Naive thymus-derived CD8-positive, alpha-beta T cell (primary cell): ENCODE results near the gene TRIM41. TPM values are rescaled to one million over a fixed set of nuclear protein-coding genes. Genes with fewer than 3 reads are reported as not detected.

ENCODE experiments used
- ATAC-seq, 2 donors: fragments of 150-1000 bp; cut with Tn5 transposase in 1 of 2; sonication (Bioruptor Pico), chemical (Tn5 transposase) in 1 of 2; 1 replicate in 1 of 2; 2 replicates in 1 of 2; pipeline ENCODE4 v1.10.0; 2021; ENCODE audit warnings: mild to moderate bottlenecking in 2 of 2, moderate library complexity in 2 of 2
- POLR2A ChIA-PET: fragments of 350-600 bp; sonication (Branson Sonifier 250); formaldehyde crosslinking; loops from one replicate; lab custom pipeline; 2021; ENCODE audit warnings: antibody characterized with exemption; lab: Charles Lee
- DNase-seq, 10 donors: peaks; one replicate each; pipeline versions ENCODE4 v3.0.0 to v3.0.0-alpha.2; 2020 to 2022
- H3K27ac Mint-ChIP-seq, 10 donors: one replicate each; pipeline ENCODE4 v1.8.0; 2020 to 2022; ENCODE audit warnings: mild to moderate bottlenecking in 10 of 10, mixed read lengths in 10 of 10, moderate library complexity in 4 of 10, inconsistent platforms in 1 of 10
- H3K27me3 Mint-ChIP-seq, 5 donors: one replicate each; pipeline ENCODE4 v1.8.0; 2021 to 2022; ENCODE audit warnings: mixed read lengths in 5 of 5
- H3K36me3 Mint-ChIP-seq, 3 donors: one replicate each; pipeline ENCODE4 v1.8.0; 2020 to 2022; ENCODE audit warnings: mixed read lengths in 3 of 3, mild to moderate bottlenecking in 2 of 3, inconsistent platforms in 1 of 3
- H3K4me1 Mint-ChIP-seq, 4 donors: one replicate each; pipeline ENCODE4 v1.8.0; 2021 to 2022; ENCODE audit warnings: mixed read lengths in 4 of 4
- H3K4me3 Mint-ChIP-seq, 10 donors: one replicate each; pipeline ENCODE4 v1.8.0; 2020 to 2022; ENCODE audit warnings: mild to moderate bottlenecking in 10 of 10, mixed read lengths in 10 of 10, moderate library complexity in 6 of 10, inconsistent platforms in 1 of 10
- H3K9me3 Mint-ChIP-seq, 9 donors: one replicate each; pipeline ENCODE4 v1.8.0; 2020 to 2022; ENCODE audit warnings: mixed read lengths in 9 of 9, mild to moderate bottlenecking in 3 of 9, inconsistent platforms in 1 of 9, moderate library complexity in 1 of 9
- polyA plus RNA-seq, 3 donors: library from polyadenylated mRNA; unstranded; fragments of 300-500 nt; fragmentation: Illumina TruSeq; gene quantifications; one replicate each; pipeline ENCODE4 v1.2.3, GENCODE V29; 2021
- total RNA-seq, 8 experiments: library from RNA in 2 of 8; stranded (reverse) in 2 of 8; gene quantifications; one replicate each; pipeline ENCODE4 v1.2.3 and lab custom pipeline; 2021 to 2026

Gene TRIM41
- total and polyA plus RNA-seq, 5 experiments from 2014 or later = 1.1 to 40.7 (median 2.6) TPM

DNA sequence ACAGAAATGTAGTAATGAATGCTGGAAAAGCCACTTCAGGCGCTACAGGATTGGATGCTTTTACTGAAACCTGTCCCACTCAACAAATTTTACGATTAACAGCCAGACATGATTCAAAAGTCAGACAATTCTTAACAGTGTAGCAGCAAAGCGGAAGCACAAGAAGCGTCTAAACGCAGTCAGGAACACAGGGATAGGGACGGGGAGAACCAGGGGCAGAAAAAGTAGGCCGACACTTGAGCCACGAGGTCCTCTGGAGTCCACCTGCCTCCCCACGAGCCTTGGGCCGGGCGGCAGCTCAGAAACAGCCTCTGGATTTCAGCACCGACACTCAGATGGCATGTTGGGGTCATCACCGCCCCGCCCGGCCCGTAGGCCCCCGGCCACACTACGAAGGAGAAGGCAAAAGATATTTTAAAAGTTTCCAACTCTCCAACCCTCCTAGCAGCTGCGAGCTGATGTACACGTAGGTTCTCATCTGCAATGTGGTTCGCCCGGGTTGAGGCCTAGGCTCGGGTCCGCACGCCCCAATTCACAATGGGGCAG is 20.0 kb downstream of the TRIM41 start:
- peak; percentile 21 for ATAC-seq
- peak overlapping the region; percentile 96 to 100 (median 99) for H3K4me3 Mint-ChIP-seq
- no peaks in the 10 kb centered on the region for H3K9me3 Mint-ChIP-seq
- peak overlapping the region; percentile 94 to 99 (median 98) for H3K27ac Mint-ChIP-seq
- H3K27me3 Mint-ChIP-seq = no peaks in the 10 kb centered on the region
- H3K4me1 Mint-ChIP-seq = peaks cover 34 to 77% (median 74%) of the 10 kb centered on the region in 4 donors
- POLR2A ChIA-PET = interaction anchor here (1.2 to 15.4 kb wide), 7 partner anchors 9 to 381 kb away, joined by 3 to 284 read pairs (median 20); partner anchors contain the start of genes TRIM41 and TRIM52
- DNase-seq = peak in 3 of 10 donors; percentile 33 to 44 (median 40)
- peaks cover 10 to 53% (median 14%) of the 10 kb centered on the region in 3 donors for H3K36me3 Mint-ChIP-seq

- peak within 1 kb of the TSS; percentile 96 to 100 (median 99) for H3K4me3 Mint-ChIP-seq
- peaks cover 35 to 78% (median 74%) of the 10 kb centered on the region in 4 donors for H3K4me1 Mint-ChIP-seq
- H3K9me3 Mint-ChIP-seq = no peaks in the 10 kb centered on the region
- H3K27me3 Mint-ChIP-seq = no peaks in the 10 kb centered on the region
- peak within 1 kb of the TSS; percentile 94 to 99 (median 98) for H3K27ac Mint-ChIP-seq
- ATAC-seq = peak; percentile 76 to 79
- H3K36me3 Mint-ChIP-seq = peaks cover 9 to 46% (median 10%) of the 10 kb centered on the region in 3 donors
- POLR2A ChIA-PET = interaction anchor here (0.7 to 15.4 kb wide), 10 partner anchors 9 to 438 kb away, joined by 3 to 284 read pairs (median 10); partner anchors contain the start of genes TRIM41 and TRIM52
- DNase-seq = peak; percentile 76 to 96 (median 89)
Observed at GRCh38 chr5:181243564-181244343, 20.7 kb downstream of the TRIM41 start, which contains the start of gene RACK1. Gene RACK1, minus strand, starts transcription at chr5:181243906. Its CDS starts 106 bp downstream, at chr5:181243800.

GRCh38 chr5:181245427-181246275 is 22.6 kb downstream of the TRIM41 start:
- DNase-seq = no peak
- Mint-ChIP-seq H3K9me3 (no peaks in the 10 kb centered on the region), H3K27me3 (no peaks in the 10 kb centered on the region), H3K4me3 (peak overlapping the region; percentile 88 to 99 (median 94)), H3K36me3 (peaks cover 3 to 30% (median 6%) of the 10 kb centered on the region in 3 donors), H3K4me1 (peaks cover 40 to 90% (median 82%) of the 10 kb centered on the region in 4 donors), H3K27ac (peak overlapping the region; percentile 94 to 99 (median 96))
- POLR2A ChIA-PET = interaction anchor here (1.3 to 15.4 kb wide), 6 partner anchors 13 to 62 kb away, joined by 4 to 284 read pairs (median 46); partner anchors contain the start of genes TRIM41 and TRIM52
- no peak for ATAC-seq

DNA sequence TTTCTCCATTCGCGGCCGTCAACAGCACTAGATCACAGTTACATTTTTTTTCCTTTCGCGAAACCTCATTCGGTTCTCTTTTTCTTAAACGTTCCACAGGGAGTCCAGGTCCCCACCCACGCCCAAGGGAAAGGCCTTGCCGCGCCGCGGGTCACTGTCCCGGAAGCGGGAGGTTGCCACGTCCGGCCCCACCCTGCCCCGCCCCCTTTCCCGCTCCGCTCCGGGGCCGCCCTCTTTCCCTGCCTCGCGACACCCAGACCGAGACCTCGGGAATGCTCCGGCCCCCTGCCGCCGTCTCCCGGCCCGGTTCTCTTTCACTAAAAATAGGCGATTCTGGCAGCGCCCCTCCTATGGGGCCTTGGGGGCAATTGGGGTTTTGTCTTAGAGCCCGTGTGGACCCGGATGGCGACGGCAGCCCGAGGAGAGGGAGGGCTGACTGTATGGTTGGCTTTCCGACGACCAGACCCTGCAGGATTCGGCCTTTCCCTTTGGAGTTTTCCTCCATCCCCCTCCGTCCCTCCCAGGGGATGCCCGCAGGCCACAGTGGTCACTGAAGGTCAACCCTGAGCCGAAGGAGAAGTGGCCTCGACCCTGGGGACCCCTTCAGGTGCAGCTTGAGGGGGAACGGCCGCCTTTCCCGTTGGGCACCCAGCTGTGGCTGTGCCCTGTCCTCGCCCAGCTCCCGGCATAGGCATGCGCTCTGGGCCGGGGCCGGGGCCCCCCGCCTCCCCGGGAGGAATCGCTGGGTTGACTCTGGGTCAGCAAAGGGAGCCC is 23.4 kb downstream of the TRIM41 start:
- Mint-ChIP-seq H3K27me3 (no peaks in the 10 kb centered on the region), H3K9me3 (no peaks in the 10 kb centered on the region), H3K4me3 (peak overlapping the region; percentile 88 to 99 (median 94)), H3K36me3 (peaks cover 3 to 25% (median 6%) of the 10 kb centered on the region in 3 donors), H3K27ac (peak overlapping the region; percentile 94 to 99 (median 96)), H3K4me1 (peaks cover 41 to 89% (median 81%) of the 10 kb centered on the region in 4 donors)
- POLR2A ChIA-PET = interaction anchor here (1.3 to 15.4 kb wide), 5 partner anchors 12 to 61 kb away, joined by 4 to 284 read pairs (median 87); partner anchors contain the start of genes TRIM41 and TRIM52
- ATAC-seq = peak; percentile 11 to 28
- peak; percentile 26 to 79 (median 65) for DNase-seq

GRCh38 chr5:181248277-181248676 is 25.2 kb downstream of the TRIM41 start:
- no peak for DNase-seq
- Mint-ChIP-seq H3K27ac (peak overlapping the region; percentile 78 to 96 (median 90)), H3K9me3 (no peaks in the 10 kb centered on the region), H3K27me3 (no peaks in the 10 kb centered on the region), H3K4me1 (peaks cover 33 to 76% (median 73%) of the 10 kb centered on the region in 4 donors), H3K36me3 (peaks cover 0 to 18% (median 1%) of the 10 kb centered on the region in 3 donors), H3K4me3 (peak overlapping the region; percentile 84 to 99 (median 94))
- POLR2A ChIA-PET = interaction anchor here (9.8 to 15.4 kb wide), 3 partner anchors 10 to 58 kb away, joined by 87 to 284 read pairs (median 250); partner anchors contain the start of genes TRIM41 and TRIM52
- ATAC-seq = no peak

DNA sequence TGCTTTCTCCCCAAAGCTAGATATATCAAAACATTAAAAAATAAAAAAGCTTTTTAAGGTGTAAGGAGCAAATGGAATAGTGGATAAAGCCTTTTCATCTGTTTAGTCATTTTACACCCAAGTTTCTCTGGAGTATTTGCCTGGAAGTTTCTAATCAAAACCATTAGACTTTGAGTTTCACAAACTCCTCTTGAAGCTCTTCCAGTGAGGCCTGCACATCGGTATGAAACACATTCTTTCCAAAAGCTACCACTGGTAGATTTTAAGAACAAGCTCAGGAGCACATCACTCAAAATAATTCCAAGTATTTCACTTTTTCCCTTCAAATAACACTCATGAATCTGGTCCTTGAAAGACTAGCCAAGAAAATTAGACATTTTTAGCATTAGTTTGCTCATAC is 32.2 kb downstream of the TRIM41 start:
- POLR2A ChIA-PET = interaction anchor here (0.8 to 9.8 kb wide), 3 partner anchors 10 to 71 kb away, joined by 3 to 284 read pairs (median 5); partner anchors contain the start of gene RACK1

GRCh38 chr5:181255836-181256578 is 32.9 kb downstream of the TRIM41 start:
- Mint-ChIP-seq H3K27me3 (no peaks in the 10 kb centered on the region), H3K4me1 (peaks cover 38 to 81% (median 78%) of the 10 kb centered on the region in 4 donors), H3K27ac (peak overlapping the region in 6 of 10 donors; percentile 2 to 78 (median 46)), H3K4me3 (peak overlapping the region in 4 of 10 donors; percentile 22 to 60 (median 40)), H3K9me3 (no peaks in the 10 kb centered on the region), H3K36me3 (peaks cover 0 to 48% (median 6%) of the 10 kb centered on the region in 3 donors)
- DNase-seq (no peak), ATAC-seq (no peak)
- POLR2A ChIA-PET = interaction anchor here (0.7 to 9.8 kb wide), 5 partner anchors 11 to 71 kb away, joined by 3 to 284 read pairs (median 4); partner anchors contain the start of gene RACK1

More for the DNA sequence above, 32.2 kb downstream of the TRIM41 start:
- H3K36me3 Mint-ChIP-seq = peaks cover 0 to 52% (median 6%) of the 10 kb centered on the region in 3 donors
- H3K4me3 Mint-ChIP-seq = no peak overlapping the region
- peaks cover 31 to 79% (median 77%) of the 10 kb centered on the region in 4 donors for H3K4me1 Mint-ChIP-seq
- no peaks in the 10 kb centered on the region for H3K9me3 Mint-ChIP-seq
- ATAC-seq (no peak), DNase-seq (no peak)
- peak overlapping the region in 3 of 10 donors; percentile 2 to 78 (median 42) for H3K27ac Mint-ChIP-seq
- H3K27me3 Mint-ChIP-seq = no peaks in the 10 kb centered on the region

- DNase-seq (no peak), ATAC-seq (no peak)
- POLR2A ChIA-PET = interaction anchor here (9.8 kb wide), 1 partner anchor 13 kb away, joined by 284 read pairs; the partner anchor contains the start of gene RACK1
- H3K27ac Mint-ChIP-seq = peak overlapping the region in 8 of 10 donors; percentile 40 to 99 (median 96)
- no peaks in the 10 kb centered on the region for H3K27me3 Mint-ChIP-seq
- peak overlapping the region; percentile 88 to 99 (median 98) for H3K4me3 Mint-ChIP-seq
- peaks cover 0 to 37% (median 4%) of the 10 kb centered on the region in 3 donors for H3K36me3 Mint-ChIP-seq
- no peaks in the 10 kb centered on the region for H3K9me3 Mint-ChIP-seq
- H3K4me1 Mint-ChIP-seq = peaks cover 34 to 67% (median 66%) of the 10 kb centered on the region in 4 donors
Observed at GRCh38 chr5:181258576-181258975, 35.5 kb downstream of the TRIM41 start.

- DNase-seq = peak in 1 of 10 donors; percentile 6
- Mint-ChIP-seq H3K27me3 (no peaks in the 10 kb centered on the region), H3K4me1 (peaks cover 34 to 65% (median 63%) of the 10 kb centered on the region in 4 donors), H3K36me3 (peaks cover 0 to 40% (median 3%) of the 10 kb centered on the region in 3 donors), H3K27ac (peak overlapping the region; percentile 93 to 99 (median 98)), H3K4me3 (peak overlapping the region; percentile 88 to 99 (median 98)), H3K9me3 (no peaks in the 10 kb centered on the region)
- POLR2A ChIA-PET = interaction anchor here (3.5 to 9.8 kb wide), 4 partner anchors 14 to 69 kb away, joined by 51 to 284 read pairs (median 174); partner anchors contain the start of genes RACK1 and TRIM41
- no peak for ATAC-seq
Observed at GRCh38 chr5:181259283-181259682, 36.2 kb downstream of the TRIM41 start.
